COR-L47 (cell line): ENCODE measurements around the gene TBCEL.
"Not testable (repeated sequence)": the region's sequence is repeated elsewhere in the genome, so short reads cannot be mapped to it uniquely, and the experiment has no call there.

ENCODE experiments used
- DNase-seq: peaks from one replicate; lab custom pipeline; 2025; lab: John Stamatoyannopoulos, UW

TBCEL gene

GRCh38 chr11:121023848-121024751, at the start of gene TBCEL:
TBCEL (plus strand) TSS chr11:121024102; CDS start chr11:121045691, 21,589 bp downstream.
- DNase-seq: peak; percentile 92

- no peak for DNase-seq
These were observed 49.4 kb upstream of the TBCEL start for GRCh38 chr11:120974466-120974865.

- no peak for DNase-seq
These were observed 48.9 kb upstream of the TBCEL start for GRCh38 chr11:120974965-120975364.

GRCh38 chr11:120977266-120978137, 46.4 kb upstream of the TBCEL start:
- DNase-seq: no peak

- no peak for DNase-seq
These were observed 45.2 kb upstream of the TBCEL start for GRCh38 chr11:120978701-120979100.

GRCh38 chr11:120985718-120986569, 38.0 kb upstream of the TBCEL start:
- peak; percentile 58 for DNase-seq

GRCh38 chr11:120988603-120989002, 35.3 kb upstream of the TBCEL start:
- DNase-seq: no peak

GRCh38 chr11:120991830-120992686, 31.8 kb upstream of the TBCEL start:
- no peak for DNase-seq

- no peak for DNase-seq
These were observed 29.6 kb upstream of the TBCEL start for GRCh38 chr11:120994091-120994859.

GRCh38 chr11:120995184-120995583, 28.7 kb upstream of the TBCEL start:
- no peak for DNase-seq

- no peak for DNase-seq
These were observed 26.9 kb upstream of the TBCEL start for GRCh38 chr11:120996973-120997372.

GRCh38 chr11:120998581-120998980, 25.3 kb upstream of the TBCEL start:
- DNase-seq: no peak

- no peak for DNase-seq
These were observed 19.6 kb upstream of the TBCEL start for GRCh38 chr11:121004206-121004840.

GRCh38 chr11:121006922-121007321, 17.0 kb upstream of the TBCEL start:
- no peak for DNase-seq

- no peak for DNase-seq
These were observed 15.4 kb upstream of the TBCEL start for GRCh38 chr11:121008551-121008950.

GRCh38 chr11:121012091-121012490, 11.8 kb upstream of the TBCEL start:
- no peak for DNase-seq

- no peak for DNase-seq
These were observed 5.2 kb upstream of the TBCEL start for GRCh38 chr11:121018746-121019145.

- DNase-seq: not testable (repeated sequence)
These were observed 2.2 kb upstream of the TBCEL start for GRCh38 chr11:121021718-121022117.

GRCh38 chr11:121024989-121025388, 1.1 kb downstream of the TBCEL start:
- DNase-seq: no peak

GRCh38 chr11:121029153-121029552, 5.3 kb downstream of the TBCEL start:
- DNase-seq: no peak
